K562 (cell line): ENCODE data around the gene TYMP. TPM values are rescaled to one million over a fixed set of nuclear protein-coding genes. Genes with fewer than 3 reads are reported as not detected.
"Not testable (repeated sequence)": the region's sequence is repeated elsewhere in the genome, so short reads cannot be mapped to it uniquely, and the experiment has no call there.

ENCODE experiments used
- ATAC-seq: fragments of 200-7000 bp; cut with Tn5 transposase; 3 replicates; pipeline ENCODE4 v1.9.1; 2020; ENCODE audit warnings: moderate library complexity
- BruUV-seq: library from RNA; stranded (reverse); fragments of 400-500 nt; replicated peaks from 2 replicates; lab custom pipeline; 2021; lab: Mats Ljungman, UMichigan
- CTCF ChIA-PET: fragments of 300-600 bp; formaldehyde crosslinking; extraction: SDS; loops from one replicate; lab custom pipeline; 2021; ENCODE audit warnings: low intra/inter-chr PET ratio; lab: Yijun Ruan, JAX
- POLR2A ChIA-PET: fragments of 300-600, 350-650 bp; sonication (Branson Sonifier 250); formaldehyde crosslinking; extraction: SDS; loops from one replicate; lab custom pipeline; 2021; ENCODE audit warnings: antibody characterized with exemption, inconsistent platforms; lab: Yijun Ruan, JAX
- DNase-seq, 4 experiments: peaks; one replicate each; pipeline versions ENCODE4 v3.0.0 to v3.0.0-alpha.2; 2011 to 2018; ENCODE audit warnings: low spot score in 3 of 4, mixed read lengths in 3 of 4; ENCODE audit errors: extremely low read depth in 1 of 4
- FAIRE-seq: peaks from 2 replicates; lab custom pipeline; 2011; peaks lifted over from hg19 to GRCh38; lab: Jason Lieb, UNC
- H2AFZ ChIP-seq: 2 replicates; pipeline ENCODE4 v1.6.0; 2011; ENCODE audit warnings: low read depth, low read length, control low read depth, inconsistent platforms
- H3K27ac ChIP-seq: fragments of 200-600 bp; 3 replicates; pipeline ENCODE4 v1.8.0; 2011; ENCODE audit warnings: low read depth, mild to moderate bottlenecking, control low read depth, inconsistent platforms, low read length, moderate library complexity, mixed read lengths; ENCODE audit errors: extremely low read depth
- H3K27me3 ChIP-seq, 2 experiments: fragments of 300-600 bp in 1 of 2; 2 replicates in 1 of 2; 3 replicates in 1 of 2; pipeline versions ENCODE4 v1.6.0 to v1.8.0; 2011; ENCODE audit warnings: inconsistent platforms in 2 of 2, low read length in 2 of 2, mild to moderate bottlenecking in 1 of 2, mixed read lengths in 1 of 2, moderate library complexity in 1 of 2; ENCODE audit not compliant: control insufficient read depth in 2 of 2, insufficient read depth in 2 of 2
- H3K36me3 ChIP-seq: fragments of 300-600 bp; 3 replicates; pipeline ENCODE4 v1.8.0; 2011; ENCODE audit warnings: mild to moderate bottlenecking, low read length, inconsistent platforms; ENCODE audit not compliant: control insufficient read depth, insufficient read depth
- H3K4me1 ChIP-seq, 2 experiments: fragments of 200-600 bp in 1 of 2; replicated peaks in 1 of 2; 2 replicates in 1 of 2; 3 replicates in 1 of 2; pipeline versions ENCODE4 v1.5.1 to v1.8.0; 2011; ENCODE audit warnings: inconsistent platforms in 2 of 2, low read length in 2 of 2, mild to moderate bottlenecking in 1 of 2, mixed read lengths in 1 of 2, moderate library complexity in 1 of 2; ENCODE audit not compliant: control insufficient read depth in 2 of 2, insufficient read depth in 2 of 2
- H3K4me2 ChIP-seq: 2 replicates; pipeline ENCODE4 v1.6.1; 2011; ENCODE audit warnings: low read length, control low read depth, inconsistent platforms, mixed read lengths; ENCODE audit not compliant: insufficient read depth
- H3K4me3 ChIP-seq: fragments of 200-600 bp; sonication (generic), shearing (Covaris generic); 2 replicates; pipeline ENCODE4 v1.5.1; 2016; ENCODE audit warnings: control low read depth, inconsistent platforms
- H3K79me2 ChIP-seq: fragments of 200-600 bp; 3 replicates; pipeline ENCODE4 v1.8.0; 2011; ENCODE audit warnings: low read length, inconsistent platforms; ENCODE audit not compliant: control insufficient read depth, insufficient read depth
- H3K9ac ChIP-seq, 2 experiments: 2 replicates each; pipeline versions ENCODE4 v1.6.0 to v1.6.1; 2011; ENCODE audit warnings: low read depth in 2 of 2, low read length in 2 of 2, control low read depth in 1 of 2, inconsistent platforms in 1 of 2, mild to moderate bottlenecking in 1 of 2, mixed read lengths in 1 of 2; ENCODE audit not compliant: insufficient read depth in 1 of 2
- H3K9me1 ChIP-seq: one replicate; pipeline ENCODE4 v1.6.0; 2011; ENCODE audit warnings: inconsistent platforms, mild to moderate bottlenecking, low read length, moderate library complexity; ENCODE audit not compliant: control insufficient read depth, insufficient read depth
- H3K9me3 ChIP-seq: replicated peaks from 2 replicates; pipeline ENCODE4 v1.5.1; 2011; ENCODE audit warnings: low read depth, low read length, inconsistent platforms; ENCODE audit not compliant: control insufficient read depth, insufficient read depth
- H4K20me1 ChIP-seq: replicated peaks from 2 replicates; pipeline ENCODE4 v1.6.1; 2011; ENCODE audit warnings: low read length, inconsistent platforms, mixed read lengths; ENCODE audit not compliant: control insufficient read depth, insufficient read depth
- PCBP1 ChIP-seq: fragments of 200-400 bp; formaldehyde crosslinking; IDR thresholded peaks from 2 replicates; pipeline ENCODE4 v1.6.1; 2018; ENCODE audit warnings: mild to moderate bottlenecking, low read depth, low read length; ENCODE audit not compliant: poor library complexity, severe bottlenecking
- POLR2G ChIP-seq: fragments of 200-400 bp; formaldehyde crosslinking; IDR thresholded peaks from 2 replicates; pipeline ENCODE4 v1.6.1; 2017; ENCODE audit warnings: low read depth, mild to moderate bottlenecking, antibody characterized with exemption, low read length, moderate library complexity
- RBFOX2 ChIP-seq: fragments of 200-400 bp; formaldehyde crosslinking; IDR thresholded peaks from 2 replicates; pipeline ENCODE4 v1.6.1; 2017; ENCODE audit warnings: low read depth, mild to moderate bottlenecking, low read length, moderate library complexity
- ZNF121 ChIP-seq: sonication (generic); formaldehyde crosslinking; conservative IDR thresholded peaks from 2 replicates; pipeline ENCODE4 v1.8.0; 2022; ENCODE audit warnings: missing genetic modification reagents
- WGBS: fragments of 100-300 bp; shearing (Covaris generic); methylation state at CpG from one replicate; pipeline ENCODE4 v1.1.6; 2016; ENCODE audit warnings: low coverage, mixed read lengths; ENCODE audit not compliant: insufficient coverage; ENCODE audit errors: missing lambda C conversion rate; 5-methylcytosine and 5-hydroxymethylcytosine counted together
- in situ Hi-C: fragments of 300-500 bp; cut with MboI; formaldehyde crosslinking; loops from 4 replicates; pipeline ENCODE4 v1.15.0; 2018; ENCODE audit warnings: inconsistent platforms, mixed read lengths
- intact Hi-C: fragments of 100-400 bp; cut with micrococcal nuclease; formaldehyde crosslinking; loops from 2 replicates; pipeline ENCODE4 v1.14.2; 2022
- polyA plus RNA-seq, 8 experiments: library from polyadenylated mRNA; depleted of rRNA in 4 of 8; stranded (reverse) in 5 of 8; unstranded in 3 of 8; fragments of >200 nt; fragmentation: Nextera tagmentation in 2 of 8; fragmentation: Illumina TruSeq in 1 of 8; extraction: Ambion mirVana in 2 of 8; extraction: Trizol in 1 of 8; gene quantifications; 2 replicates each; pipeline versions ENCODE4 v1.2.1 to v1.2.3, GENCODE V29; 2011 to 2014; ENCODE audit warnings: inconsistent platforms in 1 of 8, missing spikeins in 1 of 8
- total RNA-seq, 7 experiments: library from RNA; depleted of rRNA in 6 of 7; stranded (reverse); fragments of >200 nt in 6 of 7; fragmentation: Illumina TruSeq in 2 of 7; extraction: Trizol in 2 of 7; gene quantifications; 2 replicates each; pipeline versions ENCODE4 v1.2.1 to v1.2.3, GENCODE V29; 2011 to 2021; ENCODE audit warnings: low replicate concordance in 1 of 7
- TF ChIP-seq, protein P1 (sequence below): fragments of 450-650 bp; IDR thresholded peaks from 2 replicates; pipeline ENCODE4 v1.6.1; 2016; ENCODE audit warnings: antibody characterized with exemption

Gene TYMP
- total and polyA plus RNA-seq, 9 of the 15 experiments (the other 6 are each of a cell fraction or from before 2014, with no cell fraction given) = 0.03 to 4.0 (median 2.4) TPM; not detected in 4

DNA sequence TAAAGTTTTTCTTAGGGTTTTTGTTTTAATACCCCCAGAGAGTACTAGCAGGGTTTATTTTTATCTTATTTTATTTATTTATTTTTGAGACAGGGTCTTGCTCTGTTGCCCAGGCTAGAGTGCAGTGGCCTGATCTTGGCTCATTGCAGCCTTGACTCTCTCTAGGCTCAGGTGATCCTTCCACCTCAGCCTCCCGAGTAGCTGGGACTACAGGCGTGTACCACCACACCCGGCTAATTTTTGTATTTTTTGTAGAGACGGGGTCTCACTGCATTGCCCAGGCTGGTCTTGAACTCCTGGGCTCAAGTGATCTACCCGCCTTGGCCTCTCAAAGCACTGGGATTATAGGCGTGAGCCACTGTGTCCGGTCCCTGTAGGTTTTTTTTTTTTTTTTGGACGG is 9.6 kb downstream of the TYMP start:
- in situ Hi-C loops = loop anchor here (5.0 kb wide), 1 partner anchor 47 kb away; no protein-coding TSS in a partner anchor
- H3K4me3 ChIP-seq, H3K27me3 ChIP-seq, CTCF ChIA-PET, H3K9me1 ChIP-seq, H2AFZ ChIP-seq, FAIRE-seq, BruUV-seq, H3K9ac ChIP-seq, H3K9me3 ChIP-seq, H3K27ac ChIP-seq, H3K4me2 ChIP-seq, DNase-seq, intact Hi-C loops, POLR2A ChIA-PET, ATAC-seq: not testable (repeated sequence)
- H4K20me1 ChIP-seq = peaks cover 12% of the 10 kb centered on the region; the same call in 1 of the 2 replicates
- TF ChIP-seq ZNF121 = peak; percentile 77
- H3K36me3 ChIP-seq = peaks cover 80% of the 10 kb centered on the region; the same call in 1 of the 3 replicates
- peaks cover 0 to 25% of the 10 kb centered on the region in 2 experiments; a peak in 3 of 5 replicates for H3K4me1 ChIP-seq
- peaks cover 26% of the 10 kb centered on the region for H3K79me2 ChIP-seq
- WGBS = 97% methylated on average over 6 of the region's 8 CpGs

GRCh38 chr22:50519151-50519550 is 10.7 kb downstream of the TYMP start:
- Histone ChIP-seq H4K20me1 (0 out of 2 replicates have a peak, but pooled peaks cover 4% of the 10 kb centered on the region), H3K4me2 (no peak overlapping the region), H3K4me1 (peaks cover 0 to 16% of the 10 kb centered on the region in 2 experiments; a peak in 3 of 5 replicates), H3K36me3 (peaks cover 79% of the 10 kb centered on the region; the same call in 1 of the 3 replicates), H3K9ac (no peak overlapping the region), H3K9me1 (no peaks in the 10 kb centered on the region), H2AFZ (no peak overlapping the region), H3K79me2 (peaks cover 25% of the 10 kb centered on the region), H3K4me3 (no peak overlapping the region), H3K27ac (no peak overlapping the region), H3K9me3 (no peaks in the 10 kb centered on the region), H3K27me3 (no peaks in the 10 kb centered on the region)
- intact Hi-C loops = no loop called here
- ChIA-PET POLR2A (interaction anchor here (1.8 to 2.7 kb wide), 2 partner anchors 9 to 11 kb away, joined by 6 to 11 read pairs; partner anchors contain the start of genes LMF2 and NCAPH2), CTCF (no interaction called here)
- BruUV-seq = no TSS peak
- in situ Hi-C loops = no loop called here
- TF ChIP-seq, protein P1, sequence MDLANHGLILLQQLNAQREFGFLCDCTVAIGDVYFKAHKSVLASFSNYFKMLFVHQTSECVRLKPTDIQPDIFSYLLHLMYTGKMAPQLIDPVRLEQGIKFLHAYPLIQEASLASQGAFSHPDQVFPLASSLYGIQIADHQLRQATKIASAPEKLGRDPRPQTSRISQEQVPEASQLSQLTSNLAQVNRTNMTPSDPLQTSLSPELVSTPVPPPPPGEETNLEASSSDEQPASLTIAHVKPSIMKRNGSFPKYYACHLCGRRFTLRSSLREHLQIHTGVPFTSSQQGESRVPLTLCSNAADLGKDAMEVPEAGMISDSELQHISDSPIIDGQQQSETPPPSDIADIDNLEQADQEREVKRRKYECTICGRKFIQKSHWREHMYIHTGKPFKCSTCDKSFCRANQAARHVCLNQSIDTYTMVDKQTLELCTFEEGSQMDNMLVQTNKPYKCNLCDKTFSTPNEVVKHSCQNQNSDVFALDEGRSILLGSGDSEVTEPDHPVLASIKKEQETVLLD = no peak
- TF ChIP-seq POLR2G (peak; percentile 41), PCBP1 (no peak), RBFOX2 (peak; percentile 28; the same call in 1 of the 2 replicates)
- DNase-seq = no peak
- no peak for FAIRE-seq
- no peak for ATAC-seq
- WGBS = 92% methylated on average over 5 of the region's 8 CpGs
